ENCODE measurements around the gene IRF2BP2. TPM values are rescaled to one million over a fixed set of nuclear protein-coding genes. Genes with fewer than 3 reads are reported as not detected.
A peak's percentile ranks its signal among the peaks of the same experiment; 100 is the strongest.

The IRF2BP2 gene
- total RNA-seq, 1 donor from 2014 or later, result 55.6 TPM

DNA sequence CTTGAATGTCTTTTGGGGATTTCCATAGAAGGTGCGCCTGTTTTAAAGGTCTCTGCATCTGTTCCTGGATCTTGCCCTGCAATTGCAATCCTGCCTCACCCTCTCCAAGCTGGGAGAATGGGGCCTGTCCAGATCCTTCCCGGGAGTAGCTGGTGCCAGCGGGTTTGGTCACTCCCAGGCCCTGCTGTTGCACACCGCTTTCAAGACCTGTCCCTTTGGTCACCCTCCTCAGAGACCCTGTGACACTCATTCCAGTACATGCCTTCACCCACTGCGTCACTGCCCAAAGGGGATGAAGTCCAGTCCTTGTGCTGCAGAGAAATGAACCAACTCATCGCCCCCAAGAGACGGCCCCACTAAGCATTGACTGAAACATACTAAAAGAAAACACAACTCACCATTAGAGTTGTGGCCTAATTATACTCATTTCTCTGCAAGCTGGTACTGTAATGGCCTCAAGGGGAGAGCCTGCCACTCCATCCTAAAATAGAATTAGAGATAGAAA lies 1.9 kb upstream of the IRF2BP2 start:
- TF ChIP-seq, protein P1, sequence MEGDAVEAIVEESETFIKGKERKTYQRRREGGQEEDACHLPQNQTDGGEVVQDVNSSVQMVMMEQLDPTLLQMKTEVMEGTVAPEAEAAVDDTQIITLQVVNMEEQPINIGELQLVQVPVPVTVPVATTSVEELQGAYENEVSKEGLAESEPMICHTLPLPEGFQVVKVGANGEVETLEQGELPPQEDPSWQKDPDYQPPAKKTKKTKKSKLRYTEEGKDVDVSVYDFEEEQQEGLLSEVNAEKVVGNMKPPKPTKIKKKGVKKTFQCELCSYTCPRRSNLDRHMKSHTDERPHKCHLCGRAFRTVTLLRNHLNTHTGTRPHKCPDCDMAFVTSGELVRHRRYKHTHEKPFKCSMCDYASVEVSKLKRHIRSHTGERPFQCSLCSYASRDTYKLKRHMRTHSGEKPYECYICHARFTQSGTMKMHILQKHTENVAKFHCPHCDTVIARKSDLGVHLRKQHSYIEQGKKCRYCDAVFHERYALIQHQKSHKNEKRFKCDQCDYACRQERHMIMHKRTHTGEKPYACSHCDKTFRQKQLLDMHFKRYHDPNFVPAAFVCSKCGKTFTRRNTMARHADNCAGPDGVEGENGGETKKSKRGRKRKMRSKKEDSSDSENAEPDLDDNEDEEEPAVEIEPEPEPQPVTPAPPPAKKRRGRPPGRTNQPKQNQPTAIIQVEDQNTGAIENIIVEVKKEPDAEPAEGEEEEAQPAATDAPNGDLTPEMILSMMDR (conservative IDR thresholded peaks at IDR 0.05), result no peak
- H3K4me3 Mint-ChIP-seq, result peak overlapping the region; percentile 92
- H3K9me3 Mint-ChIP-seq, result no peaks in the 10 kb centered on the region
- H3K36me3 Mint-ChIP-seq (ENCODE audit: low read depth), result peaks cover 7% of the 10 kb centered on the region
- H3K4me1 Mint-ChIP-seq, result peaks cover 53% of the 10 kb centered on the region
- H3K27ac Mint-ChIP-seq (ENCODE audit: unreplicated experiment), result no peak overlapping the region
- H3K27me3 Mint-ChIP-seq (ENCODE audit: low read depth), result peaks cover 6% of the 10 kb centered on the region
- no peak for DNase-seq (ENCODE audit: low read depth, low spot score)

DNA sequence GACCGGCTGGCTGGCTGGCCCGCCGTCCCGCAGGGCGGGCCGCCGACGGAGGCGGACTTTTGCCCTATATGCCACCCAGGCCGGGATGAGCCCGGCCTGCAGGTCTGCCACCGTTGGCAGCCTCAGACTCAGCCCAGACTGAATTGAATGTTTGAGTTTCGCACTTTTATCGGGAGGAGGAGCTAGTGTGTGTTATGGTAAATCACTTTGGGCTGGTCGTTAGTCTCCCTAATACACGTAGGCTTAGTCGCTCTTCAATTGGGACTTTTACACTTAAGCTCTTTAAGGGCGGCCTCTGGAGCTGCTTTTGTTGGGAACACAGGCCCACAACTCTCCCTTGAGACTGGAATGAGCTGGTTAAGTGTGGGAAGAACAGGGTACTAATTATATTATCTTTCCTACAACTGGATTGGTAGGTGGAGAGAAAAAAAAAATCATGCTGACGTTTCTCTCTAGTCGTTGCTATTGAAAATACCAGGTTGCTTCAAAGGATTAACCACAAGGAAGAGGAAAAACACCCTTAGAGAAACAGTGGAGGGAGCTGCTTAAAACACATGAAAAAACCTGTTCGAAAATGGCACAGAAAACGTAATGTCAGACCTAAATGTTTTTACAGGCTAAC lies 1.4 kb upstream of the IRF2BP2 start:
- Mint-ChIP-seq H3K27me3 (ENCODE audit: low read depth) (peaks cover 6% of the 10 kb centered on the region), H3K4me1 (peaks cover 58% of the 10 kb centered on the region), H3K4me3 (peak overlapping the region; percentile 92)

DNA sequence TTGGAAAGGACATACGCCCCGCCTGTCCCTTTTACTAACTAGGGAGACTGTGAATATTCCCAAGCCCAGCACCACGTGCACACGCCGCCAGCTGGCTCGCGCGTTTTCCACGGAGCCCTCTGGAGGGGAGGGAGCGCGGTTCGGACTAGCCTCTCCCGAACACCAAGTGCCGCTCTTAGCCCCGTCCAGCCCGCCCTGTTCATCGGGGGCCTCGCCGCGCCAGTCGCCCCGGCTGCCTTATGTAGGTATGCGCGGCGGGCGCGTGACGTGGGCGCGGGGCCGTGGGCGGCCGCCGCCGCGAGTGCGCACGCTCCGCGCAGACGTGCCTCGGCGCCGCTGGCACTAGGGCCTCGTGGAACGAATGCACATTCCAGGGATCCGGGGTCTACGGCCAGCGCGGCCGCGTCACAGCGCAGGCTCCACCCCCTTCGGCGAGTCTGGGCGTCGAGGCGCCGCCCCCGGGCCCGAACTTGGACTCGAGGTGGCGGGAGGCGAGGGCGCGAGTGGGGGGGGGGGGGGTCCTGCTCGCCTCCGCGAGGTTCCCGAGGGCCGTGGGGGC lies 767 bp upstream of the IRF2BP2 start:
- peak; percentile 69 for DNase-seq (ENCODE audit: low read depth, low spot score)
- no peaks in the 10 kb centered on the region for H3K9me3 Mint-ChIP-seq
- peak overlapping the region; percentile 97 for H3K4me3 Mint-ChIP-seq
- H3K27ac Mint-ChIP-seq (ENCODE audit: unreplicated experiment), result peak overlapping the region; percentile 95
- H3K36me3 Mint-ChIP-seq (ENCODE audit: low read depth), result peaks cover 7% of the 10 kb centered on the region
- peaks cover 63% of the 10 kb centered on the region for H3K4me1 Mint-ChIP-seq
- TF ChIP-seq, protein P1 (conservative IDR thresholded peaks at IDR 0.05), result no peak
- H3K27me3 Mint-ChIP-seq (ENCODE audit: low read depth), result peaks cover 6% of the 10 kb centered on the region

More for the DNA sequence above, 1.4 kb upstream of the IRF2BP2 start:
- no peaks in the 10 kb centered on the region for H3K9me3 Mint-ChIP-seq
- TF ChIP-seq, protein P1 (conservative IDR thresholded peaks at IDR 0.05), result no peak
- peaks cover 7% of the 10 kb centered on the region for H3K36me3 Mint-ChIP-seq (ENCODE audit: low read depth)
- peak overlapping the region; percentile 75 for H3K27ac Mint-ChIP-seq (ENCODE audit: unreplicated experiment)
- DNase-seq (ENCODE audit: low read depth, low spot score), result peak; percentile 32

DNA sequence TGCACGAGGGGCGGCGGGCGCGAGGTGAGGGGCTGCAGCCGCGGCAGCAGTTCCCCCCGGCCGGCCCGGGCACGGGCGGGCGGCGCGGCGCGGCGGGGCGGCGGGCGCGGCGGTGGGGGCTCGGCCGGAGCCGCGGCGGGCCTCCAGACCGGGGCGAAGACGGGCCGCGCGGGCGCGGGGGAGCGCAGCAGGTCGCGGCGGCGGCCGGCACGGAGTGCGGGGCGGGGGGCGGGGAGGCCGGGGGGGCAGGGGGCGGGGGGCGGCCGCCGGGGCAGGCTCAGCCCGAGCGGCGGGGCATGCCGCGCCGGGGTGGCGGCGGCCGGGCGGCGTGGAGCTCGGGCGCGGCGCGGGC lies 311 bp downstream of the IRF2BP2 start:
- no peak overlapping the region for H3K4me3 Mint-ChIP-seq
- peaks cover 7% of the 10 kb centered on the region for H3K36me3 Mint-ChIP-seq (ENCODE audit: low read depth)
- H3K9me3 Mint-ChIP-seq, result no peaks in the 10 kb centered on the region
- TF ChIP-seq, protein P1 (conservative IDR thresholded peaks at IDR 0.05), result no peak
- no peak overlapping the region for H3K27ac Mint-ChIP-seq (ENCODE audit: unreplicated experiment)
- peaks cover 74% of the 10 kb centered on the region for H3K4me1 Mint-ChIP-seq
- DNase-seq (ENCODE audit: low read depth, low spot score), result no peak
- peaks cover 6% of the 10 kb centered on the region for H3K27me3 Mint-ChIP-seq (ENCODE audit: low read depth)

DNA sequence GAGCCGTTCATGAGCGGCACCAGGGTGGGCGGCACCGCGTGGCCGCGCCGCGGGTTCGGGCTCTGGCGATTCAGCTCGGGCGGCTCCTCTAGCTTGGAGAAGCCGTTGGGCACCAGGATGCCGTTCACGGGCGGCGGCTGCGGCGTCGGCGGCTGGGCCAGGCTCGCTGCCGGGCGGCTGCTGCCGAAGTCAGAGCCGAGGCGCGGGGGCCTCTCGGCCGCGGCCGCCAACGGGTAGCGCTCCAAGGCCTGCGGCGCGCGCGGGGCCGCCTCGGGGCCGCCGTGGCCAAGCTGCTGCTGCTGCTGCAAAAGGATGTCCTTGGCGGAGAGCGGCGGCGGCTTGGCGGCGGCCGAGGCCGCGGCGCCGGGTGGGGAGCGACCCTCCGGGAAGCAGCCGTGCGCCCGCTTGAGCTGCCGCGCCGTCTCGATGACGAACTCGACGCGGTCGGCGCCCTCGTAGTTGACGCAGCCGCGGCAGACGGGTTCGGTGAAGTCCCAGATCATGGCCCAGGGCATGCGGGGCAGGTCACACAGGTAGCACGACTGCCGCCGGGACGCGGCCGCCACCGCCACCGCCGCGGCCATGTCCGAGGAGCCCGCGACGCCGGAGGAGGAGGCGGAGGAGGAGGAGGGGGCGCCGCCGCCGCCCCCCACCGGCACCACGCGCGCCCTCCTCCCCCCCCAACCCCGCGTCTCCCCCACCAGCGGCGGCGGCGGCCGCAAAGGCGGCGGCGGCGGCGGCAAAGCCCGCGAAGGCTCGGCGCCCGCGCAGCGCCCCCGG lies 877 bp downstream of the IRF2BP2 start:
- no peaks in the 10 kb centered on the region for H3K9me3 Mint-ChIP-seq
- no peak for DNase-seq (ENCODE audit: low read depth, low spot score)
- peaks cover 6% of the 10 kb centered on the region for H3K27me3 Mint-ChIP-seq (ENCODE audit: low read depth)
- peaks cover 7% of the 10 kb centered on the region for H3K36me3 Mint-ChIP-seq (ENCODE audit: low read depth)
- peak overlapping the region; percentile 61 for H3K4me3 Mint-ChIP-seq
- no peak overlapping the region for H3K27ac Mint-ChIP-seq (ENCODE audit: unreplicated experiment)
- H3K4me1 Mint-ChIP-seq, result peaks cover 76% of the 10 kb centered on the region
- TF ChIP-seq, protein P1 (conservative IDR thresholded peaks at IDR 0.05), result no peak

Measured in neural crest cell (in vitro differentiated cells).